ENCODE data around the gene PRKN. TPM values are rescaled to one million over a fixed set of nuclear protein-coding genes. Genes with fewer than 3 reads are reported as not detected.

PRKN gene
- total RNA-seq, 1 donor from 2014 or later = 2.8 TPM

GRCh38 chr6:162700966-162701365 is 26.6 kb downstream of the PRKN start:
- TF ChIP-seq EZH2phosphoT487 (IDR thresholded peaks at IDR 0.05) (no peak), EZH2 (IDR thresholded peaks at IDR 0.05) (no peak), CTCF (IDR thresholded peaks at IDR 0.05) (no peak)
- Histone ChIP-seq H3K36me3 (no peaks in the 10 kb centered on the region), H2AFZ (replicated peaks) (no peak overlapping the region), H3K27me3 (no peaks in the 10 kb centered on the region), H3K27ac (no peak overlapping the region), H3K4me2 (no peak overlapping the region), H3K9ac (no peak overlapping the region), H3K79me2 (ENCODE audit: low read depth) (no peaks in the 10 kb centered on the region), H3F3A (ENCODE audit: low read depth) (peaks cover 10% of the 10 kb centered on the region), H3K4me3 (no peak overlapping the region), H4K20me1 (ENCODE audit: low read depth) (no peaks in the 10 kb centered on the region), H3K9me3 (ENCODE audit: low read depth) (no peaks in the 10 kb centered on the region), H3K4me1 (peaks cover 27% of the 10 kb centered on the region)
- Mint-ChIP-seq H3K9me3 (no peaks in the 10 kb centered on the region), H3K4me1 (peaks cover 14% of the 10 kb centered on the region), H3K27ac (no peak overlapping the region), H3K36me3 (no peaks in the 10 kb centered on the region), H3K27me3 (ENCODE audit: insufficient read depth, low read depth) (no peaks in the 10 kb centered on the region), H3K4me3 (no peak overlapping the region)
- DNase-seq (ENCODE audit: low spot score) = no peak

DNA sequence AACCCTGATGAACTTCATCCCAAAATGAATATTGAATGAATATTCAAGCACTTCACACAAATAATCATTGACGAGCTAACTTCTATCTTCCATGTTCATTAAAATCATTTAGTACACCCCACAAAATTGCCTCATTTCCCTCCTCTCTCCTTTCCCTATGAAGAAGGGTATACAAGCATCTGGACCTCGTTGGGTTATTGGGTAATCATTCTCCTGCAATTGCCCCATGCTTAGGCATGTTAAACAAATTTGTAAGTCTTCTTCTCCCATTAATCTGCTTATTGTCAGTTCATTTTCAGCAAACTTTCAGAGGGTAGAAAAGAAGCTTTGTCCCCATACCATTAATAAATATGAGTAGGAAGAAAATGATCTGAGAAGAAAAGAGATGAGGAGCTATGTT is 27.6 kb downstream of the PRKN start:
- no peak overlapping the region for H3K4me2 ChIP-seq
- H3K9me3 ChIP-seq (ENCODE audit: low read depth) = no peaks in the 10 kb centered on the region
- H3K36me3 ChIP-seq = no peaks in the 10 kb centered on the region
- H3K9ac ChIP-seq = no peak overlapping the region
- H3K79me2 ChIP-seq (ENCODE audit: low read depth) = no peaks in the 10 kb centered on the region
- H3K36me3 Mint-ChIP-seq = no peaks in the 10 kb centered on the region
- no peak overlapping the region for H3K4me3 ChIP-seq
- no peaks in the 10 kb centered on the region for H3K27me3 ChIP-seq
- peaks cover 18% of the 10 kb centered on the region for H3K4me1 ChIP-seq
- no peaks in the 10 kb centered on the region for H3F3A ChIP-seq (ENCODE audit: low read depth)
- TF ChIP-seq EZH2phosphoT487 (IDR thresholded peaks at IDR 0.05) (no peak), EZH2 (IDR thresholded peaks at IDR 0.05) (no peak), CTCF (IDR thresholded peaks at IDR 0.05) (no peak)
- H3K27ac ChIP-seq = no peak overlapping the region
- no peak for DNase-seq (ENCODE audit: low spot score)
- peaks cover 4% of the 10 kb centered on the region for H3K4me1 Mint-ChIP-seq
- no peaks in the 10 kb centered on the region for H3K27me3 Mint-ChIP-seq (ENCODE audit: insufficient read depth, low read depth)
- H3K9me3 Mint-ChIP-seq = no peaks in the 10 kb centered on the region
- no peak overlapping the region for H3K4me3 Mint-ChIP-seq
- H2AFZ ChIP-seq (replicated peaks) = no peak overlapping the region
- H3K27ac Mint-ChIP-seq = no peak overlapping the region
- no peaks in the 10 kb centered on the region for H4K20me1 ChIP-seq (ENCODE audit: low read depth)

DNA sequence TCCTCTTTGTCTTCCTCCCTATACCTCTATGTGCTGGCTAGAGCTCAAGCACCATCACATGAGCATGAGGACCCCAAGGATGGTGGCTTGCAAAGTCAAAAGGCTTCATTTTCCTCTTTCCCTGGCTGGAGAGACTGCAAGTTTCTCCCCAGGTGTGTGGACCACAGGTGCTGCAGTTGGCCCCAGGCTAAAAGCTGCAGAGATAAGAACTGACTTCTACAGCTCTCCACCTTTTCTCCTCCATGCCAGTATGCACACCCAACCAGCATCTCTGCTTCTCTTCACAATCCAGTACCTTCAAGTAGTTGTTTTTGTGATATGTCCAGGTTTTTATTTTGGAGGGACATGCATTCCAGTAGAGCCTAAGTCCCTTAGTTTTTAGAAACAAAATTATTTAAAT is 29.1 kb downstream of the PRKN start:
- Histone ChIP-seq H3K27me3 (no peaks in the 10 kb centered on the region), H3K4me2 (no peak overlapping the region), H3K36me3 (no peaks in the 10 kb centered on the region), H3K9me3 (ENCODE audit: low read depth) (no peaks in the 10 kb centered on the region), H3K27ac (no peak overlapping the region), H3K9ac (no peak overlapping the region), H3K4me3 (no peak overlapping the region), H4K20me1 (ENCODE audit: low read depth) (no peaks in the 10 kb centered on the region), H3F3A (ENCODE audit: low read depth) (no peaks in the 10 kb centered on the region), H2AFZ (replicated peaks) (no peak overlapping the region), H3K4me1 (peaks cover 7% of the 10 kb centered on the region), H3K79me2 (ENCODE audit: low read depth) (no peaks in the 10 kb centered on the region)
- Mint-ChIP-seq H3K27ac (no peak overlapping the region), H3K9me3 (no peaks in the 10 kb centered on the region), H3K4me1 (peaks cover 4% of the 10 kb centered on the region), H3K4me3 (no peak overlapping the region), H3K27me3 (ENCODE audit: insufficient read depth, low read depth) (no peaks in the 10 kb centered on the region), H3K36me3 (no peaks in the 10 kb centered on the region)
- DNase-seq (ENCODE audit: low spot score) = no peak
- TF ChIP-seq EZH2 (IDR thresholded peaks at IDR 0.05) = no peak
- TF ChIP-seq CTCF (IDR thresholded peaks at IDR 0.05) = no peak
- TF ChIP-seq EZH2phosphoT487 (IDR thresholded peaks at IDR 0.05) = no peak

Data from neural progenitor cell (in vitro differentiated cells).